ENCODE results near the gene PPIL6.

Gene PPIL6

DNA sequence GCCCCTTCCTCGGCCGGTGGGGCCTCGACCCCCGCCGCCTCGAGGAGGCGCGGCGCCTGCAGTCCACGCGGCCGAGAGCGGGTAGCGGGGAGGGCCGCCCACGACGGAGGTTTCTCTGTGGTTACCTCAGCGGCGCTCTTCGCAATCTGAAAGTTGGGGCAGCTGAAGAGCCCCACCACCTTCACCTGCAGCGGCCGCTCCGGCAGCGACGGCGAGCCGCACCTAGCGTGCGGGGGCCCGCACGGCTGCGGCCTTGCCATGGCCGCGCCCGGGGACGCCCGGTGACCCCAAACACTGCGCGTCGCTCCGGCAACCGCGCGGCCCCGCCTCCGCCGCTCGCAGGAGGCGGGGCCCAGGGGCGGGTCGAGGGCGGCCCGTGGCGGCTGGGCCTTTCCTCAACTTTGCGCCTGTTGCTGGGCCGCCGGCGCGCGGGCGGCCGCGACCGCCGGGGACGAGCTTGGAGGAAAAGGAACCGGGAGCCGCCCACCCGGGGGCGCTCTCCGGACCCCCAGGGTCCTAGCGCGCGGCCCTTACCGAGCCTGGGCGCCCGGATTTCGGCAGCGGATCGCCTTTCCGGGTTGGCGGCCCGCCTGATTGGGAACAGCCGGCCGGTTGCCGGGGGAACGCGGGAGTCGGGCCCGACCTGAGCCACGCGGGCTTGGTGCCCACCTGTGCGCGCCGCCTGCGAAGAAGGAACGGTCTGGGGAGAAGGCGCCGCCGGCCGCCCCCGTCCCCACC lies at the start of gene PPIL6, which contains the start of gene SMPD2:
TSS of gene PPIL6 (minus strand) at position 298 of the 738 bp plus-strand sequence. CDS start at position 260, 38 bp downstream.
TSS of gene SMPD2 (plus strand) at position 394 of the 738 bp plus-strand sequence. CDS start 398 bp downstream, outside the sequence.
- DNase-seq = peak; percentile 21

GRCh38 chr6:109488001-109488400 lies 47.6 kb upstream of the PPIL6 start:
- DNase-seq = no peak

DNA sequence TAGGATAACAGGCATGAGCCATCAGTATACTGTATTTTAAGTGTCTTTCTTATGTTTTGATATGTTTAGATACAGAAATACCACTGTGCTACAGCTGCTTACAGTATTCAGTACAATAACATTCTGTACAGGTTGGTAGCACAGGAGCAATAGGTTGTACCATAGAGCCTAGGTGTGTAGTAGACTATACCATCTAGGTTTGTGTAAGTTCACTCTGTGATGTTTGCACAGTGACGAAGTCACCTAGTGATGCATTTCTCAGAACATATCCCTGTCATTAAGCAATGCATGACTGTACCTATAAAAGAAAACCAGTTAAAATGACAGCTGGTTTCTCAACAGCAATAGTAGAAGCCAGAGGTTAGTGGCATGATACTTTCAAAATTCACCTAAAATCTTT lies 45.6 kb upstream of the PPIL6 start:
- no peak for DNase-seq

GRCh38 chr6:109485266-109485935 lies 45.0 kb upstream of the PPIL6 start:
- no peak for DNase-seq

GRCh38 chr6:109484122-109484521 lies 43.7 kb upstream of the PPIL6 start:
- DNase-seq = no peak

DNA sequence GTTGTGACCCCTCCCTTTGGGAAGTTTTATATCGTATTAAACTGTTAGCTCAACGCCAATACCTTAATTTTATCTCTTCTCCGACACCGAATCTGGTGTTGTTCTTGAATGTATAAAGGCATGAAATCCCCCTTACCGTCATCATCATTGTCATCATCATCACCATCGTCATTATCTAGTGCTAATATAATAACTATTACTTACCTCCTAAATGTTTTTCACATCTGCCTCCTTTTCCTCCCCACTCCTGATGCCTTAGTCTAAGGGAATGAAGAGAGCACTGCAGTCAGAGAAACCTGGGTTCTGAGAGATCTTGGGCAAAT lies 43.3 kb upstream of the PPIL6 start:
- DNase-seq = no peak

- peak; percentile 19 for DNase-seq
Observed at GRCh38 chr6:109482905-109483734, 42.7 kb upstream of the PPIL6 start, which contains the start of gene ZBTB24. TSS of gene ZBTB24 (minus strand) at chr6:109483219. CDS start at chr6:109482026, 1,193 bp downstream.

DNA sequence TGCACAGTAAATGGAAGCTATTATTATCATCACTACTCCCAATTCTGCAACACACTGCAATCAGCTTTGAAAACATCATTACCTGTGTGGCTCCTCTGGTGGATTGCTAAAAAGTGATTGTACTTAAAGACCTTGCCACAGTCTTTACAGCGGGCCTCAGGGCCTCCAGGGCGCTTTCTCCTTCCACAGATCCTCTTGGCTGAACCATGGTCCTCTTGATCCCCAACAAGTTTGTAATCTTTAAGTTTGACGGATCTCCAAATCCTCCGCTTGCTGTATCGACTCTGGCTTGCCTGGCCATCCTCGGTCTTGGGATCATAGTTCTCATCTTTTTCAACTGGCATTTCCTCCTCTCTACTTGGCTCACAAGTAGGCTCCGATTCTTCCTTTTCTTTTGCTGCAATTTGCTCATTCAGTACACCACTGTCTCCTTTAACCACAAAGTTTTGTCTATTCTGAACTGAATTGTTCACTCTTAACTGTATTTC lies 40.6 kb upstream of the PPIL6 start:
- no peak for DNase-seq

- no peak for DNase-seq
Observed at GRCh38 chr6:109478841-109479624, 38.6 kb upstream of the PPIL6 start.

GRCh38 chr6:109478222-109478805 lies 37.9 kb upstream of the PPIL6 start:
- DNase-seq = no peak

GRCh38 chr6:109477725-109478124 lies 37.3 kb upstream of the PPIL6 start:
- DNase-seq = no peak

- no peak for DNase-seq
Observed at GRCh38 chr6:109477184-109477583, 36.8 kb upstream of the PPIL6 start.

DNA sequence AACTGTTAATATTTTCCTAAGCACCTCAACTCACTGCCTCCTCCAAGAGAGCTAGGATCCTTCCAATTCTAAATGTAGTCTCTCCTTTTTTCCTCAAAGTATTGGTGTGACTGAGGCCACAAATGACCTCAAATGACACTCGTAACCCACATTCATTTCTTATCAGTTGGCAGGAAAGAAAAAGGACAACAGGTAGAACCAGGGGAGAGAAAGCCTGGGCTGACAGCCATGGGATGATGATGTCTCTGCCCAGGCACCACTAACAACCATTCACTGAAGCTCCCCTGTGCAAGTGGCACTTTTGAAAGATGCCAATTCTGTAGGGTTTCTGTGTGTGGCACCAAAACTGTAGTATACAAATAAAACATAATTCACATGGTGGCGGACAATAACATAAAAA lies 35.2 kb upstream of the PPIL6 start:
- DNase-seq = no peak

DNA sequence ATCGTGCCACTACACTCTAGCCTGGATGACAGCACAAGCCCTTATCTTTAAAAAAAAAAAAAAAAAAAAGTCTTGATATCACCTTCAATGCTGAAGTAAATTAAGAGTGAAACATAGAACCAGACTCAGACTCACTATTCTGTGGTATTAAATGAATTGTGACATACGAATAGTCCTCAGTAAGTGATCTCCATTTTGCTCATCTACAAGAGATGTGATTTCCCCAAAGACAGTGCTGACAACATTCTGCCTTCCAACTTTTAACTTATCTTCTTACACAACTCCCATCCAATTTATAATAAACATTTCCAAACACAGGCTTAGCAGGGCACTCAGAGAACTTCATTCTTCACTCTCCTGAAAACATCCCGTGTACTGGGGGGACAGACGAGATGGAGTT lies 34.6 kb upstream of the PPIL6 start:
- DNase-seq = no peak

DNA sequence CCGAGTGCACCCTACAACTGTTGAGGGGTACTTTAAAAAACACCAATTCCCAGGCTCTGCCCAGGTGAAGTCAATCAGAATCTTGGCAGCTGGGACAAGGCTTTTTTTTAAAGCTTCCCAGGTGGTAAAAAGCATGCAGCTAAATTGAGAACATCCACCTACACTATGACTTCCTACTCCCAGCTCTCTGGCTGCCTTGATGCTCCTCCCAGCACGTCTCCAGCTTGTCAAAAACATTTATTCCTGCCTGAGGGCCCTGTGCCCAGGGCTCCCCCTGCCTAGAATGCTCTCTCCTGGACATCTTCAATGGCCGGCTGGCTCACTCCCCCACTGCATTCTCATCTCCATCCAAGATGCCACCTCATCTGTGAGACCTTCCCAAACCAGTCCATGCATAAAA lies 32.7 kb upstream of the PPIL6 start:
- DNase-seq = no peak

GRCh38 chr6:109472132-109472995 lies 31.9 kb upstream of the PPIL6 start:
- no peak for DNase-seq

- DNase-seq = no peak
Observed at GRCh38 chr6:109471105-109471810, 30.8 kb upstream of the PPIL6 start.

DNA sequence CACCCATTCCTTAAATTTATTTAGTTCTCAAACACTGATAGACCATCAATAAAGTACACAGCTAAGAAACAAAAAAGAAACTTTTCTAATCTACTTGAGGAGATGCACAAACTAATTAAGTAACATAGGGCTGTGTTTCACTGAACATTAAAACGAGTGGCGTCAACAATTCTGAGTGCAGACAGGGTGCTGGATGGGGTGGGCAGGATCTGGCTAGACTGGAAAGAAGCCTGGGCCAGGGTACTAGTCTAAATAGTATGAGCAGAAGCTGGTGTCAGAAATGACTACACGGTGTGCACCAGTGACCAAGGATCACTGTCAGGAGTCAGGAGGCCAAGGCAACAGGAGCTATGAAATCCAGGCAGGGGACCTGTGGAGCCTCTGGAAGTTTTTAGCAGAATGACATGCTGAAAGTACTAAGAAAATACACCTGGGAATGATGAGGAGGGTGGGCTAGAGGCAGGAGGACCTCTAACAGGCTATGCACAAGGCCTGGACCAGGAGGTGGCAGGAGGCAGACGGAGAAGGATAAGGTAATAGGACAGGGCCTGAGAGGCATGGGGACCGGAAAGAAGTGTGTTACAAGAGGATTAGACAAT lies 29.3 kb upstream of the PPIL6 start:
- DNase-seq = no peak

GRCh38 chr6:109467696-109468095 lies 27.3 kb upstream of the PPIL6 start:
- DNase-seq = no peak
